ENCODE data around the gene NIPSNAP3A.

NIPSNAP3A gene

DNA sequence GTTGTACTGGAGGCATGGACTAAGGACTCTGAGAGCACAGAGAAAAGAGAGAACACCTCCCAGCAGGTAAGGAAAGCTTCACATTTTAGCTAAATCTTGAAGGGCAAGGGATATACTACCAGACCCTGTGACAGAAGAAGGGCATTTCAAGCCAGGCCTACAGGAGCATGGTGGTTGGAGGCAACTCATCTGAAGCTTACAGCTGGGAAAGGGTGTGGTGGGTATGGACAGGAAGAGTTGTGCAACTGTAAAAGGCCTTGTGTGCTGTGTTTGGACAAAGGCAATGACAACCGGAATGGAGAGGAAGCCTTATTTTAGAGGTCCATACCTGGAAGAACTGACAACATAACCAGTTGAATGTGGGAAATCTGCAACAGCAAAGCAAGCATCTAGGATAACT, 47.6 kb downstream of the NIPSNAP3A start:
- TF ChIP-seq, protein P1, sequence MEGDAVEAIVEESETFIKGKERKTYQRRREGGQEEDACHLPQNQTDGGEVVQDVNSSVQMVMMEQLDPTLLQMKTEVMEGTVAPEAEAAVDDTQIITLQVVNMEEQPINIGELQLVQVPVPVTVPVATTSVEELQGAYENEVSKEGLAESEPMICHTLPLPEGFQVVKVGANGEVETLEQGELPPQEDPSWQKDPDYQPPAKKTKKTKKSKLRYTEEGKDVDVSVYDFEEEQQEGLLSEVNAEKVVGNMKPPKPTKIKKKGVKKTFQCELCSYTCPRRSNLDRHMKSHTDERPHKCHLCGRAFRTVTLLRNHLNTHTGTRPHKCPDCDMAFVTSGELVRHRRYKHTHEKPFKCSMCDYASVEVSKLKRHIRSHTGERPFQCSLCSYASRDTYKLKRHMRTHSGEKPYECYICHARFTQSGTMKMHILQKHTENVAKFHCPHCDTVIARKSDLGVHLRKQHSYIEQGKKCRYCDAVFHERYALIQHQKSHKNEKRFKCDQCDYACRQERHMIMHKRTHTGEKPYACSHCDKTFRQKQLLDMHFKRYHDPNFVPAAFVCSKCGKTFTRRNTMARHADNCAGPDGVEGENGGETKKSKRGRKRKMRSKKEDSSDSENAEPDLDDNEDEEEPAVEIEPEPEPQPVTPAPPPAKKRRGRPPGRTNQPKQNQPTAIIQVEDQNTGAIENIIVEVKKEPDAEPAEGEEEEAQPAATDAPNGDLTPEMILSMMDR (IDR thresholded peaks at IDR 0.05; ENCODE audit: extremely low read depth, missing control alignments) = no peak
- DNase-seq (ENCODE audit: low spot score) = no peak

DNA sequence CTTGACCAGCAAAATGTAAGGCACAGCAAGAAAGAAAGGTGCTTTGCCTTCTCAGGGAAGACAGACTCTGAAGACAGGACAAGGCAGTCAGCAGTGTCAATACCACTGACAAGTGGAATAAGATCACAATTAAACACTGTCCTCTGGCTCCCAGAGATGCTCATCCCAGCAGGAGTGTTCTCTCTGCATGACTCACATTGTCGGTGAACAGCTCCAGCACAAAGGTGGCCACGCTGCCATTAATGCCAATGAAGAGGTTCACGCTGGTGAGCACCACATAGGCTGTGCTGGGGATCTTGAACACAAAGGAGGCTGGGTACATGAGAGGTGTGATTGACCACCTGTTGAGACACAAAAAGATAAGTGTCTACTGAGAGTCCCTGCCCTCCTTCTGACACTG, 48.4 kb downstream of the NIPSNAP3A start:
- DNase-seq (ENCODE audit: low spot score) = no peak
- TF ChIP-seq, protein P1 (IDR thresholded peaks at IDR 0.05; ENCODE audit: extremely low read depth, missing control alignments) = no peak

DNA sequence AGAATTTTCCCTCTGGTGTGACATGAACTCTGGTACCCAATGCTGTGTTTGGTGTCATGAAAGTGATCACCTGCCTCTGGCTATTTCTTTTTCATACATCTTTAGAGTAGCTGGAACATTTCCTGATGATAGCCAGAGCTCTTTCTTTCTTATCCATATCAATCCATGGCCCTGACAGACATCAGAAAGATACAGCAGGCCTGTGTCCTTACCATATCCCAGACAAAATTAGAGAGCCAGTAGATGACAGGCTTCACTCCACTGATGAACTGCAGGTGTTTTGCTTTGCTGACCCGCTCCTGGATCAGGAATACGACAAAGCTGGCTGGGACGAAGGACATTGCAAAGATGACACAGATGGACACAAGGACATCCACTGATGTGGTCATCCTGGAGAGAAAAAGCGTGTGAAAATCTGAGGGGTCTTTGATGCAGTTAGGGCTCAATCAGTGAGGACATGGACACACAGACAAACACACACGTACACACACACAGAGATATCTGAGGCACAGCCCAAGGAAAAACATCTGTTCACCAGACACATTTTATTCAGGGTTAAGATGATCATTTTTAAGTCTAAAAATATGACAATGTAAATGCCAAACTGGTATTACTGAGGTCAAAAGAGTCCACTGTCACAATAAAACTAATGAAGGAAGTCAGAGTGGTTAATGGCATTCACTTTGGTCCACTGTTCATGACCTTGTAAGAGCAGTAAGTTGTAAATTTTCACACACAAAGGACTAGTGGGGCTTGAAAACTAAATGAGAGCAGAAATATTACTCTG, 50.9 kb downstream of the NIPSNAP3A start:
- TF ChIP-seq, protein P1 (IDR thresholded peaks at IDR 0.05; ENCODE audit: extremely low read depth, missing control alignments) = no peak
- no peak for DNase-seq (ENCODE audit: low spot score)

DNA sequence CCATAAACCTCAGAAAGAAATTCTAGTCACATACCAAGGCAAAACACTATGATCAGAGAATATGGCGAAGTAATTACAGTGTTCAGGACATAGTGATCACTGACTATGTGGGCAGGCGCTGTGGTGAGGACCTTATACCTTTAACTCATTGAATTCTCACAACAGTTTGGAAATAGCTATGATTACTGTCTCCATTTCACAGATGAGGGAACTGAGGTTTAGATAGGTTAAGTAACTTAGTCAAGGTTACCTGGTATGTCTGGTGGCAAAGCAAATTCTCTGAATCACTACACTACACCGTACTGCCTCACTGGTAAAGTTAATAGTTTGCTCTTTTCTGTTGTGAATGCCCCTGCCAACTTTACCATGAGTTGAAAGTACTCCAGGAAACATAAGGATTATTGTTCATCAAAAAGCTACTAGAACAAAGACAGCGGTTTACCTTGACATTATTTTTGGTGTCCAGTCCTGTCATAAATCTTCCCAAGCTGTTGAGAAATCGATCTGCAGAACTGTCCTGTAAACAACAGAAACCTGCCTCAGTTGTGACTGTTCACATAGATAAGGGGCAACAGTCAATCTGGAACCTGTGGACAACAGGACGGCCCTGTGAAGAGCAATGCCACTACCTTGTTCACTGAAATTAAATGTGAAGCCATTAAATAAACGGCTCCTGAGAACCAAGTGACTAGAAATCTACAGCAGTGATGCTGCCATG, 52.7 kb downstream of the NIPSNAP3A start:
- DNase-seq (ENCODE audit: low spot score) = no peak
- TF ChIP-seq, protein P1 (IDR thresholded peaks at IDR 0.05; ENCODE audit: extremely low read depth, missing control alignments) = no peak

DNA sequence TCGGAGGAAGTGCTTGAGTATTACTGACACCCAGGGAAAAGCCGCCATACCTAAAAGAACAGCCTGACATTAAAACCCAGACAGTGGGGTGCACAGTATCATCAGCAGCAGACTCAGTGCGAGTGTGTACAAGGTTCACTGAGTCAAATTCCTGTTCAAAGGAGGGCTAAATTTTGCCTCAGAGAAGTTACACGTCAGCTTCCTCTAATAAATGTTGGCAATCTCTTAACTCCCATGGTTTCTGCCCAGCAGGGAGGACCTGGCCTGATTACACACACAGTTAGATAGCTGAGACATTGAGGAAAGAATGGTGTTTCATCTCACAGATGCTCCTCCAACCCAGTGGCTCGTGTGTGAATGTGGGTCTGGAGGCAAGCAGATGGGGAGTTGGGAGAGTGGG, 54.6 kb downstream of the NIPSNAP3A start:
- TF ChIP-seq, protein P1 (IDR thresholded peaks at IDR 0.05; ENCODE audit: extremely low read depth, missing control alignments) = no peak
- no peak for DNase-seq (ENCODE audit: low spot score)

DNA sequence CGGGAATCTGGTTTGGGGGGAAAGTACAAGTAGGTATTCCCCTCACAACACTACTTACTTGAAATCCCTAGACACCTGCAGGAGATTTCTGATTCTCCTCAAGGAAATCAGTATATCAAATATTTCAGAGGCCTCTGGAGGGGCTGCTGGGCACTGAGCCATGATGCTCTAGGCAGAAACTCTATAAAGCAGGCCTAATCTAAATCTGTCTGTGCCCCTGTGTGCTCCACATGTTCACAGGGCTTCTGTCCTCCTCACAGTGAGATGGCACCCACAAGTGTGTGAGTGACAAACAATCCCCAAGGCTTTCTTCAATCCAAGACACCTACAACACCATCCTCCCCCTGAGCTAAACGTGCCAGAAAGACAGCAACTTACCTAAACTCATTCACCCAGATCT, 55.4 kb downstream of the NIPSNAP3A start:
- TF ChIP-seq, protein P1 (IDR thresholded peaks at IDR 0.05; ENCODE audit: extremely low read depth, missing control alignments) = no peak
- DNase-seq (ENCODE audit: low spot score) = no peak

DNA sequence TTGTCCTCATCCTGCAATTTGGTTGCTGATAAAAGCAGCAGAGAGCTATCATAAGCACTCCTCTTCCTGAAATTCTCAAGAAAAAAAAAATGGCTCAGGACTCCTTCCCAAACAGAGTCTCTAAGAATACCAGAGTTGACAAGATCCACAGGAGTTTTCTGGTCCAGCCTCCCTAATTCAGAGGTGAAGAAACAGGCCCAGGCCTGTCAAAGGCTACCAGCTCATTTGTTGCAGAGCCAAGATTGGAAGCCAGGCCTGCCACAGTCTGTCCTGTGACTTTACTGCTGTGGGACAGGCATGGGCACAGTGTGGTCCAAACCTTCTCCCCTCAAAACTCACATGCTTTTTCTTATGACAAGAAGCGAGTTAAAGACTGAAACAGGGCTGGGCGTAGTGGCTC, 58.0 kb downstream of the NIPSNAP3A start:
- DNase-seq (ENCODE audit: low spot score) = no peak
- TF ChIP-seq, protein P1 (IDR thresholded peaks at IDR 0.05; ENCODE audit: extremely low read depth, missing control alignments) = no peak

Measured in GM20000 (cell line).